Activated naive CD8-positive, alpha-beta T cell treated with anti-CD3 and anti-CD28 coated beads for 36 hours (primary cell): ENCODE measurements around the gene PINLYP. TPM values are rescaled to one million over a fixed set of nuclear protein-coding genes. Genes with fewer than 3 reads are reported as not detected.

ENCODE experiments used
- DNase-seq: peaks from one replicate; pipeline ENCODE4 v3.0.0; 2021
- H3K27ac Mint-ChIP-seq: one replicate; pipeline ENCODE4 v1.8.0; 2022; ENCODE audit warnings: mild to moderate bottlenecking, moderate library complexity, mixed read lengths
- H3K27me3 Mint-ChIP-seq: one replicate; pipeline ENCODE4 v1.8.0; 2022; ENCODE audit warnings: mild to moderate bottlenecking, mixed read lengths
- H3K36me3 Mint-ChIP-seq: one replicate; pipeline ENCODE4 v1.8.0; 2021; ENCODE audit warnings: mild to moderate bottlenecking, mixed read lengths
- H3K4me1 Mint-ChIP-seq: one replicate; pipeline ENCODE4 v1.8.0; 2021; ENCODE audit warnings: mixed read lengths
- H3K4me3 Mint-ChIP-seq: one replicate; pipeline ENCODE4 v1.8.0; 2022; ENCODE audit warnings: mild to moderate bottlenecking, moderate library complexity, mixed read lengths
- H3K9me3 Mint-ChIP-seq: one replicate; pipeline ENCODE4 v1.8.0; 2022; ENCODE audit warnings: mixed read lengths
- total RNA-seq, 2 experiments: library from RNA; stranded (reverse); gene quantifications; one replicate each; pipeline ENCODE4 v1.2.3, GENCODE V29; 2021

The PINLYP gene
- total RNA-seq, 2 experiments from 2014 or later: 14.3 to 16.8 TPM

- H3K27ac Mint-ChIP-seq: peak overlapping the region; percentile 84
- no peak for DNase-seq
- H3K27me3 Mint-ChIP-seq: no peaks in the 10 kb centered on the region
- peaks cover 38% of the 10 kb centered on the region for H3K36me3 Mint-ChIP-seq
- peaks cover 46% of the 10 kb centered on the region for H3K4me1 Mint-ChIP-seq
- peaks cover 3% of the 10 kb centered on the region for H3K9me3 Mint-ChIP-seq
- H3K4me3 Mint-ChIP-seq: no peak overlapping the region
These were observed 14.2 kb upstream of the PINLYP start for GRCh38 chr19:43561139-43561970.

- Mint-ChIP-seq H3K27me3 (no peaks in the 10 kb centered on the region), H3K36me3 (peaks cover 38% of the 10 kb centered on the region), H3K4me1 (peaks cover 46% of the 10 kb centered on the region), H3K4me3 (peak overlapping the region; percentile 62), H3K9me3 (peaks cover 3% of the 10 kb centered on the region), H3K27ac (peak overlapping the region; percentile 84)
- DNase-seq: no peak
These were observed 13.3 kb upstream of the PINLYP start for GRCh38 chr19:43562226-43562697.

GRCh38 chr19:43562698-43563241 is 12.8 kb upstream of the PINLYP start:
- peak; percentile 73 for DNase-seq
- peaks cover 38% of the 10 kb centered on the region for H3K36me3 Mint-ChIP-seq
- H3K27me3 Mint-ChIP-seq: no peaks in the 10 kb centered on the region
- H3K4me3 Mint-ChIP-seq: peak overlapping the region; percentile 62
- H3K27ac Mint-ChIP-seq: peak overlapping the region; percentile 84
- peaks cover 46% of the 10 kb centered on the region for H3K4me1 Mint-ChIP-seq
- H3K9me3 Mint-ChIP-seq: peaks cover 3% of the 10 kb centered on the region

GRCh38 chr19:43563816-43564457 is 11.7 kb upstream of the PINLYP start:
- H3K4me3 Mint-ChIP-seq: no peak overlapping the region
- H3K4me1 Mint-ChIP-seq: peaks cover 46% of the 10 kb centered on the region

GRCh38 chr19:43564800-43565199 is 10.8 kb upstream of the PINLYP start:
- H3K27ac Mint-ChIP-seq: peak overlapping the region; percentile 62
- no peak for DNase-seq
- H3K4me1 Mint-ChIP-seq: peaks cover 49% of the 10 kb centered on the region
- no peak overlapping the region for H3K4me3 Mint-ChIP-seq
- H3K9me3 Mint-ChIP-seq: peaks cover 3% of the 10 kb centered on the region
- no peaks in the 10 kb centered on the region for H3K27me3 Mint-ChIP-seq
- peaks cover 37% of the 10 kb centered on the region for H3K36me3 Mint-ChIP-seq

More at GRCh38 chr19:43563816-43564457, 11.7 kb upstream of the PINLYP start:
- no peaks in the 10 kb centered on the region for H3K27me3 Mint-ChIP-seq
- peaks cover 3% of the 10 kb centered on the region for H3K9me3 Mint-ChIP-seq
- DNase-seq: no peak
- peak overlapping the region; percentile 84 for H3K27ac Mint-ChIP-seq
- peaks cover 37% of the 10 kb centered on the region for H3K36me3 Mint-ChIP-seq

GRCh38 chr19:43569657-43570056 is 5.9 kb upstream of the PINLYP start:
- H3K27me3 Mint-ChIP-seq: no peaks in the 10 kb centered on the region
- no peak overlapping the region for H3K4me3 Mint-ChIP-seq
- H3K4me1 Mint-ChIP-seq: peaks cover 23% of the 10 kb centered on the region
- no peaks in the 10 kb centered on the region for H3K9me3 Mint-ChIP-seq
- no peak for DNase-seq
- no peaks in the 10 kb centered on the region for H3K36me3 Mint-ChIP-seq
- peak overlapping the region; percentile 34 for H3K27ac Mint-ChIP-seq

GRCh38 chr19:43570174-43570791 is 5.3 kb upstream of the PINLYP start:
- Mint-ChIP-seq H3K4me1 (peaks cover 21% of the 10 kb centered on the region), H3K9me3 (no peaks in the 10 kb centered on the region), H3K4me3 (no peak overlapping the region), H3K27me3 (no peaks in the 10 kb centered on the region), H3K27ac (peak overlapping the region; percentile 34), H3K36me3 (peaks cover 2% of the 10 kb centered on the region)
- DNase-seq: no peak

- Mint-ChIP-seq H3K27ac (no peak overlapping the region), H3K36me3 (peaks cover 2% of the 10 kb centered on the region), H3K9me3 (no peaks in the 10 kb centered on the region), H3K4me3 (no peak overlapping the region), H3K27me3 (no peaks in the 10 kb centered on the region), H3K4me1 (peaks cover 30% of the 10 kb centered on the region)
- no peak for DNase-seq
These were observed 3.4 kb upstream of the PINLYP start for GRCh38 chr19:43572171-43572588.

- H3K27ac Mint-ChIP-seq: peak overlapping the region; percentile 90
- peak overlapping the region; percentile 95 for H3K4me3 Mint-ChIP-seq
- no peaks in the 10 kb centered on the region for H3K9me3 Mint-ChIP-seq
- H3K36me3 Mint-ChIP-seq: peaks cover 8% of the 10 kb centered on the region
- H3K4me1 Mint-ChIP-seq: peaks cover 37% of the 10 kb centered on the region
- H3K27me3 Mint-ChIP-seq: no peaks in the 10 kb centered on the region
- no peak for DNase-seq
These were observed 1.0 kb upstream of the PINLYP start for GRCh38 chr19:43574424-43575155.

GRCh38 chr19:43575955-43576878 is 616 bp downstream of the PINLYP start:
- DNase-seq: no peak
- Mint-ChIP-seq H3K9me3 (no peaks in the 10 kb centered on the region), H3K4me1 (peaks cover 37% of the 10 kb centered on the region), H3K27me3 (no peaks in the 10 kb centered on the region), H3K27ac (peak overlapping the region; percentile 69), H3K36me3 (peaks cover 8% of the 10 kb centered on the region), H3K4me3 (peak overlapping the region; percentile 63)

GRCh38 chr19:43578787-43579186 is 3.2 kb downstream of the PINLYP start:
- no peak overlapping the region for H3K27ac Mint-ChIP-seq
- peak overlapping the region; percentile 85 for H3K4me3 Mint-ChIP-seq
- H3K36me3 Mint-ChIP-seq: peaks cover 8% of the 10 kb centered on the region
- peaks cover 36% of the 10 kb centered on the region for H3K4me1 Mint-ChIP-seq
- no peak for DNase-seq
- H3K27me3 Mint-ChIP-seq: no peaks in the 10 kb centered on the region
- H3K9me3 Mint-ChIP-seq: no peaks in the 10 kb centered on the region

- Mint-ChIP-seq H3K36me3 (peaks cover 24% of the 10 kb centered on the region), H3K27me3 (no peaks in the 10 kb centered on the region), H3K9me3 (no peaks in the 10 kb centered on the region), H3K4me3 (peak overlapping the region; percentile 49), H3K27ac (peak overlapping the region; percentile 86), H3K4me1 (peaks cover 28% of the 10 kb centered on the region)
- no peak for DNase-seq
These were observed 5.9 kb downstream of the PINLYP start for GRCh38 chr19:43581467-43581866.

GRCh38 chr19:43582495-43582894 is 6.9 kb downstream of the PINLYP start:
- no peak overlapping the region for H3K4me3 Mint-ChIP-seq

More at GRCh38 chr19:43582495-43582894, 6.9 kb downstream of the PINLYP start:
- peaks cover 24% of the 10 kb centered on the region for H3K4me1 Mint-ChIP-seq
- H3K36me3 Mint-ChIP-seq: peaks cover 24% of the 10 kb centered on the region
- H3K27me3 Mint-ChIP-seq: no peaks in the 10 kb centered on the region
- H3K9me3 Mint-ChIP-seq: no peaks in the 10 kb centered on the region
- no peak overlapping the region for H3K27ac Mint-ChIP-seq
- DNase-seq: no peak
